ENCODE measurements around the gene CADPS. TPM values are rescaled to one million over a fixed set of nuclear protein-coding genes. Genes with fewer than 3 reads are reported as not detected.

CADPS gene
- total RNA-seq, 1 experiment from 2014 or later, result not detected

DNA sequence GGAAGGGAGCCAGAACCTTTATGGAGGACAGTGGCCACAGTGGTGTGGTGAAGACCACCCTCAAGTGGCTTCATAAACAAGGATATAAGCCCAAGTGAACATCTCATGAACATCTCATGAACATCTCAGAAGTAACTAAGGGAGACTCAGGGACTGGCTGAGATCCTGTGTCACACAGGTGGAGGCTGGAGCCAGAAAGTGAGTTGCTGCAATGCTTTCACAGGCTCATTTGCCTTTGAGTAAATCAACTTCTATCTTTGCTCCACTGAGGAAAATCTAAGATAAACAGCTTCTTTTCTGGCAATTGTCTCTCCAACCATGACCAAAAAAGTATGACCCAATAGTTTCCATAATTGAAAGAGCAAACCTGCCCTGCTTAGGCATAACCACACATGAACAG is 152.9 kb downstream of the CADPS start:
- no peak overlapping the region for H3K4me3 ChIP-seq
- no peak overlapping the region for H2AFZ ChIP-seq
- no peaks in the 10 kb centered on the region for H4K20me1 ChIP-seq (ENCODE audit: insufficient read depth)
- H3K36me3 ChIP-seq (ENCODE audit: low read depth), result no peaks in the 10 kb centered on the region
- H3K9me3 ChIP-seq (ENCODE audit: insufficient read depth, low read depth), result no peaks in the 10 kb centered on the region
- TF ChIP-seq EZH2 (IDR thresholded peaks at IDR 0.05; ENCODE audit: low read depth), result no peak
- TF ChIP-seq, protein P1, sequence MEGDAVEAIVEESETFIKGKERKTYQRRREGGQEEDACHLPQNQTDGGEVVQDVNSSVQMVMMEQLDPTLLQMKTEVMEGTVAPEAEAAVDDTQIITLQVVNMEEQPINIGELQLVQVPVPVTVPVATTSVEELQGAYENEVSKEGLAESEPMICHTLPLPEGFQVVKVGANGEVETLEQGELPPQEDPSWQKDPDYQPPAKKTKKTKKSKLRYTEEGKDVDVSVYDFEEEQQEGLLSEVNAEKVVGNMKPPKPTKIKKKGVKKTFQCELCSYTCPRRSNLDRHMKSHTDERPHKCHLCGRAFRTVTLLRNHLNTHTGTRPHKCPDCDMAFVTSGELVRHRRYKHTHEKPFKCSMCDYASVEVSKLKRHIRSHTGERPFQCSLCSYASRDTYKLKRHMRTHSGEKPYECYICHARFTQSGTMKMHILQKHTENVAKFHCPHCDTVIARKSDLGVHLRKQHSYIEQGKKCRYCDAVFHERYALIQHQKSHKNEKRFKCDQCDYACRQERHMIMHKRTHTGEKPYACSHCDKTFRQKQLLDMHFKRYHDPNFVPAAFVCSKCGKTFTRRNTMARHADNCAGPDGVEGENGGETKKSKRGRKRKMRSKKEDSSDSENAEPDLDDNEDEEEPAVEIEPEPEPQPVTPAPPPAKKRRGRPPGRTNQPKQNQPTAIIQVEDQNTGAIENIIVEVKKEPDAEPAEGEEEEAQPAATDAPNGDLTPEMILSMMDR (conservative IDR thresholded peaks at IDR 0.05), result no peak
- H3K79me2 ChIP-seq (ENCODE audit: low read depth), result no peaks in the 10 kb centered on the region
- H3K4me2 ChIP-seq, result no peak overlapping the region
- H3K4me1 ChIP-seq (replicated peaks; ENCODE audit: insufficient read depth), result no peaks in the 10 kb centered on the region
- no peaks in the 10 kb centered on the region; the same call in 1 of the 2 replicates for H3K27me3 ChIP-seq (ENCODE audit: insufficient read depth, low read depth)
- H3K9me2 ChIP-seq (ENCODE audit: insufficient read depth), result no peaks in the 10 kb centered on the region
- DNase-seq, result no peak
- intact Hi-C loops (cut with micrococcal nuclease; ENCODE audit: unreplicated experiment), result no loop called here
- H3K27ac ChIP-seq, result no peak overlapping the region
- H3F3A ChIP-seq (ENCODE audit: insufficient read depth, low read depth), result no peaks in the 10 kb centered on the region
- BruUV-seq (replicated peaks), result no TSS peak
- ChIA-PET CTCF (no interaction called here), POLR2A (ENCODE audit: unreplicated experiment) (no interaction called here)

DNA sequence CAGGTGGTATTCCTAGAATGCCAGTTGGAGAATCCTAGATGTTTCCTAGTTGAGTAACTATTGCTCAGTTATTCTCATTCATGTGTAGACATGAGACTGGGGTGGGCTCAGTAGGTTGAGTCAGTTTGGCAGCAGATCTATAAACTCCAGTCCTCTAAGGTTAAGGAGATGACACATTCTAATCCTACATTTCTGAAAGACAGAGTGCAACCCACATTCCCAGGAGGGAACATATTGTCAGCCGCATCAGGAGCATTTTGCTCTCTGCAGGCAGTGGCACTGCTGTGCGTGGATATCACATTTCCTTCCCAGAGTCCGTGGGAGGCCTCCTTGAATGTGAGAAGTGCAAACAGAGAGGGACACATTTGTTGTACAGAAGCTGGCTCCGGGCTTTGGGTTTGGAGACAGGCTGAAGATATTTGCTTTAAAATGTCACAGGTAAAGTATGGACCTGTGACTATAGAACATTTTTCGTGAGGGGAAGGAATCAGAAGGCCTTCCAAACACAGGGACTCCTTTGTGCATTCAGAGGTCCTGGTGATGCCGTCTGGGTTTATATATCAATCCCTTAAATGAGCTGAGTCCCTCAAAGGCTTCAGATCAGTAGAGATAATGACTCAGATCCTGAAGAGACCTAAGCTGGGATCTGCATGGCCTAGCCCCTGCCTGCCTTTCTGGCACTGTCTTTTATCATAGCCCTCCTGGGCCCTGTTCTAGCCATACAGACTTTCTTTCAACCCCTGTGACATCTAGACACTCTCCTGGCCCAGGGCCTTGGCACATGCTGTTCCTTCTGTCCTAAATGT is 156.5 kb downstream of the CADPS start:
- Histone ChIP-seq H2AFZ (no peak overlapping the region), H4K20me1 (ENCODE audit: insufficient read depth) (no peaks in the 10 kb centered on the region), H3K4me1 (replicated peaks; ENCODE audit: insufficient read depth) (no peaks in the 10 kb centered on the region), H3K9me3 (ENCODE audit: insufficient read depth, low read depth) (no peaks in the 10 kb centered on the region), H3K27me3 (ENCODE audit: insufficient read depth, low read depth) (no peaks in the 10 kb centered on the region; the same call in 1 of the 2 replicates), H3K4me2 (no peak overlapping the region), H3K36me3 (ENCODE audit: low read depth) (no peaks in the 10 kb centered on the region), H3K79me2 (ENCODE audit: low read depth) (no peaks in the 10 kb centered on the region), H3F3A (ENCODE audit: insufficient read depth, low read depth) (no peaks in the 10 kb centered on the region), H3K27ac (no peak overlapping the region), H3K4me3 (no peak overlapping the region), H3K9me2 (ENCODE audit: insufficient read depth) (no peaks in the 10 kb centered on the region)
- intact Hi-C loops (cut with micrococcal nuclease; ENCODE audit: unreplicated experiment), result no loop called here
- ChIA-PET CTCF (no interaction called here), POLR2A (ENCODE audit: unreplicated experiment) (interaction anchor here (0.5 kb wide), 1 partner anchor 11 kb away, joined by 3 read pairs; no protein-coding TSS in a partner anchor)
- TF ChIP-seq EZH2 (IDR thresholded peaks at IDR 0.05; ENCODE audit: low read depth), result no peak
- TF ChIP-seq, protein P1 (conservative IDR thresholded peaks at IDR 0.05), result no peak
- no TSS peak for BruUV-seq (replicated peaks)
- DNase-seq, result no peak

DNA sequence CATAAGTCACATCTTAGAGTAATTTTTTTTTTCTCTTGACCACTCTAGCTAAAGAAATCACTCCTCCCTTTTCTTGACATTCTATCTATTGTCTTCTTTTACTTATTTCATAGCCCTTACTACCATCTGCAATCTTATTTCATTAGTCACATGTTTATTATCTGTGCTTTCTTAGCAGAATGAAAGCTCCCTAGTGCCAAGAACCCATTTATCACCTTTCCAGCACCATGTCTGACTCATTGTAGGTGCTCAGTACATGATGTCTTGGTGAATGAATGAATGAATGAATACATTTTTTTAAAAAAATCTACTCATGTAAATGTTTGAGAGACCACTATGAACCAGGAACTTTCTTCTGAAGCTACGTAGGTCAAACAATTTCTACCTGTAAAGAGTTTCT is 157.2 kb downstream of the CADPS start:
- no peaks in the 10 kb centered on the region for H3K9me3 ChIP-seq (ENCODE audit: insufficient read depth, low read depth)
- H3K9me2 ChIP-seq (ENCODE audit: insufficient read depth), result no peaks in the 10 kb centered on the region
- ChIA-PET CTCF (no interaction called here), POLR2A (ENCODE audit: unreplicated experiment) (no interaction called here)
- H3K4me3 ChIP-seq, result no peak overlapping the region
- no TSS peak for BruUV-seq (replicated peaks)
- no peak overlapping the region for H2AFZ ChIP-seq
- H4K20me1 ChIP-seq (ENCODE audit: insufficient read depth), result no peaks in the 10 kb centered on the region
- TF ChIP-seq, protein P1 (conservative IDR thresholded peaks at IDR 0.05), result no peak
- TF ChIP-seq EZH2 (IDR thresholded peaks at IDR 0.05; ENCODE audit: low read depth), result no peak
- H3K27ac ChIP-seq, result no peak overlapping the region
- H3F3A ChIP-seq (ENCODE audit: insufficient read depth, low read depth), result no peaks in the 10 kb centered on the region
- H3K27me3 ChIP-seq (ENCODE audit: insufficient read depth, low read depth), result no peaks in the 10 kb centered on the region
- no peaks in the 10 kb centered on the region for H3K79me2 ChIP-seq (ENCODE audit: low read depth)
- DNase-seq, result no peak
- intact Hi-C loops (cut with micrococcal nuclease; ENCODE audit: unreplicated experiment), result no loop called here
- H3K4me2 ChIP-seq, result no peak overlapping the region
- no peaks in the 10 kb centered on the region for H3K36me3 ChIP-seq (ENCODE audit: low read depth)
- H3K4me1 ChIP-seq (replicated peaks; ENCODE audit: insufficient read depth), result no peaks in the 10 kb centered on the region

Measured in PC-9 (cell line).